ENCODE data around the gene ELK3. TPM values are rescaled to one million over a fixed set of nuclear protein-coding genes. Genes with fewer than 3 reads are reported as not detected.
A peak's percentile ranks its signal among the peaks of the same experiment; 100 is the strongest.

Gene ELK3
- total and polyA plus RNA-seq, 2 of the 8 experiments (the other 6 are each of a cell fraction or from before 2014, with no cell fraction given): 3.5 to 14.3 TPM

DNA sequence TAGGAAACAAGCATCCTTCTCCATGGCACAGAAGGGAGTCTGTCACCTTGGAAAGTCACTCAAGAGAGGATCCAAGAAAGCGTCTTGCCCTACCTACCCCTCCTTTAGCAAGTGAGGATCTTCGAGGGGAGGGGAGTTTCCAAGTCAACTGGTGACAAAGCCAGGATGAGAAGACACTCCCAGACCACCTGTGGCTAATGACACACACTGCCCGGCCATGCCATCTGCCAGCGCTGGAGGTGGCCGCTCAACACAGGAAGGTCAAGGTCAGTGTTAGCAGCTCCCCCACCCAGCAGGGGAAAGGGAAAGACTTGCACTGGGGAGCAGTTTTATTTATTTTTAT is 41.3 kb downstream of the ELK3 start:
- POLR2A ChIA-PET (ENCODE audit: partially characterized antibody): no interaction called here
- Histone ChIP-seq H2BK12ac (ENCODE audit: low read depth, low read length) (no peak overlapping the region), H3K4me1 (replicated peaks in 1 of 4; ENCODE audit: control insufficient read depth in 3 of 4, insufficient read depth in 4 of 4, low read length in 3 of 4) (peaks cover 0 to 2% (median 0%) of the 10 kb centered on the region in 4 experiments; a peak in 1 of 7 replicates), H3K14ac (ENCODE audit: insufficient read length) (no peak overlapping the region), H4K91ac (replicated peaks; ENCODE audit: insufficient read length, low read length) (no peak overlapping the region), H3K18ac (ENCODE audit: extremely low read depth, low read length) (no peak overlapping the region), H3K4me2 (ENCODE audit: insufficient read depth in 1 of 2, low read depth in 2 of 2, low read length in 2 of 2) (no peak overlapping the region), H4K5ac (ENCODE audit: insufficient read length, low read depth, low read length) (no peak overlapping the region), H3K79me1 (ENCODE audit: low read depth, low read length) (no peaks in the 10 kb centered on the region), H3K23me2 (ENCODE audit: low read depth, low read length) (no peaks in the 10 kb centered on the region), H3K79me2 (ENCODE audit: control insufficient read depth in 1 of 2, insufficient read depth in 2 of 2, low read length in 2 of 2) (no peaks in the 10 kb centered on the region), H3K27me3 (replicated peaks in 1 of 4; ENCODE audit: control insufficient read depth in 3 of 4, extremely low read depth in 1 of 4, insufficient read depth in 3 of 4, low read length in 3 of 4) (no peaks in the 10 kb centered on the region), H2BK5ac (ENCODE audit: low read depth, low read length) (no peak overlapping the region), H2BK120ac (replicated peaks; ENCODE audit: low read depth, low read length) (no peak overlapping the region), H3K23ac (ENCODE audit: insufficient read length) (no peak overlapping the region), H2BK20ac (ENCODE audit: low read length) (no peak overlapping the region), H3K4ac (replicated peaks; ENCODE audit: insufficient read length, low read depth, low read length) (no peak overlapping the region), H3K56ac (replicated peaks; ENCODE audit: insufficient read length, low read depth, low read length) (no peak overlapping the region), H3K9ac (replicated peaks in 1 of 4; ENCODE audit: extremely low read depth in 1 of 4, low read depth in 3 of 4, low read length in 3 of 4) (no peak overlapping the region), H3K27ac (ENCODE audit: low read depth, low read length) (no peak overlapping the region), H4K20me1 (replicated peaks in 1 of 2; ENCODE audit: control insufficient read depth in 1 of 2, insufficient read depth in 2 of 2, low read length in 2 of 2) (no peaks in the 10 kb centered on the region), H3K9me3 (ENCODE audit: insufficient read depth in 2 of 2, low read depth in 1 of 2, low read length in 1 of 2) (no peaks in the 10 kb centered on the region), H2AK5ac (ENCODE audit: low read depth, low read length) (no peak overlapping the region), H2AFZ (ENCODE audit: low read length) (no peak overlapping the region), H3K36me3 (ENCODE audit: control insufficient read depth in 2 of 4, insufficient read depth in 4 of 4, low read length in 3 of 4) (no peaks in the 10 kb centered on the region), H4K8ac (ENCODE audit: extremely low read depth, insufficient read depth, low read length) (no peak overlapping the region), H2BK15ac (ENCODE audit: low read length) (0 out of 2 replicates have a peak overlapping the region, but pooled peaks have one; percentile 46), H3K4me3 (ENCODE audit: extremely low read depth in 1 of 4, insufficient read depth in 2 of 4, low read depth in 3 of 4, low read length in 4 of 4) (no peak overlapping the region)
- CTCF ChIA-PET (ENCODE audit: partially characterized antibody): interaction anchor here (0.9 to 1.3 kb wide), 3 partner anchors 12 to 174 kb away, joined by 3 to 4 read pairs (median 3); no protein-coding TSS in a partner anchor
- FAIRE-seq: no peak
- WGBS, 2 experiments (ENCODE audit: extremely low coverage in 1 of 2, insufficient coverage in 1 of 2, insufficient read length in 1 of 2, insufficient replicate concordance in 2 of 2, low coverage in 1 of 2, low lambda C conversion rate in 2 of 2, missing lambda C conversion rate in 1 of 2): 81% methylated on average over 5 of the region's 5 CpGs; no CpG with 5 or more reads in 1 of the 2 experiments
- no peak for DNase-seq (ENCODE audit: low read depth in 1 of 2, low spot score in 2 of 2)
- TF ChIP-seq SAP30 (IDR thresholded peaks at IDR 0.05; ENCODE audit: insufficient read depth, insufficient replicate concordance, low read length) (no peak), CHD2 (IDR thresholded peaks at IDR 0.05; ENCODE audit: low read length) (no peak), ATF2 (IDR thresholded peaks at IDR 0.05; ENCODE audit: low read length) (no peak), SP2 (IDR thresholded peaks at IDR 0.05; ENCODE audit: low read length) (no peak), NRF1 (IDR thresholded peaks at IDR 0.05; ENCODE audit: low read depth, low read length) (no peak), POLR2AphosphoS5 (IDR thresholded peaks at IDR 0.05; ENCODE audit: low read depth, low read length) (no peak), KDM5A (IDR thresholded peaks at IDR 0.05; ENCODE audit: low read length) (no peak), BRCA1 (IDR thresholded peaks at IDR 0.05; ENCODE audit: low read depth, low read length) (no peak), MAFK (IDR thresholded peaks at IDR 0.05; ENCODE audit: low read depth, low read length) (no peak), TAF1 (IDR thresholded peaks at IDR 0.05; ENCODE audit: low read depth, low read length) (no peak), TEAD4 (IDR thresholded peaks at IDR 0.05; ENCODE audit: low read depth, low read length) (no peak)
- TF ChIP-seq, protein P1, sequence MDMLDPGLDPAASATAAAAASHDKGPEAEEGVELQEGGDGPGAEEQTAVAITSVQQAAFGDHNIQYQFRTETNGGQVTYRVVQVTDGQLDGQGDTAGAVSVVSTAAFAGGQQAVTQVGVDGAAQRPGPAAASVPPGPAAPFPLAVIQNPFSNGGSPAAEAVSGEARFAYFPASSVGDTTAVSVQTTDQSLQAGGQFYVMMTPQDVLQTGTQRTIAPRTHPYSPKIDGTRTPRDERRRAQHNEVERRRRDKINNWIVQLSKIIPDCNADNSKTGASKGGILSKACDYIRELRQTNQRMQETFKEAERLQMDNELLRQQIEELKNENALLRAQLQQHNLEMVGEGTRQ (IDR thresholded peaks at IDR 0.05; ENCODE audit: low read length): no peak
- TF ChIP-seq, protein P2, sequence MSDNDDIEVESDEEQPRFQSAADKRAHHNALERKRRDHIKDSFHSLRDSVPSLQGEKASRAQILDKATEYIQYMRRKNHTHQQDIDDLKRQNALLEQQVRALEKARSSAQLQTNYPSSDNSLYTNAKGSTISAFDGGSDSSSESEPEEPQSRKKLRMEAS (IDR thresholded peaks at IDR 0.05): no peak
